GM23338 (cell line): ENCODE data around the gene ERVK3-1. TPM values are rescaled to one million over a fixed set of nuclear protein-coding genes. Genes with fewer than 3 reads are reported as not detected.

Experiments used
- ATAC-seq: fragments of 200-7000 bp; cut with Tn5 transposase; 3 replicates; pipeline ENCODE4 v1.9.1; 2020
- DNase-seq: peaks from one replicate; pipeline ENCODE4 v3.0.0-alpha.2; 2015; ENCODE audit warnings: low spot score
- H2AFZ ChIP-seq: fragments of 200-600 bp; sonication (generic); 2 replicates; pipeline ENCODE4 v1.8.0; 2016; ENCODE audit warnings: antibody characterized with exemption, mild to moderate bottlenecking, moderate library complexity
- H3F3A ChIP-seq: fragments of 200-600 bp; sonication (generic); replicated peaks from 2 replicates; pipeline ENCODE4 v1.8.0; 2017; ENCODE audit warnings: antibody characterized with exemption, mixed run types, low read depth
- H3K27ac ChIP-seq: fragments of 200-600 bp; sonication (generic); 2 replicates; pipeline ENCODE4 v1.6.1; 2016; ENCODE audit warnings: low read depth
- H3K27me3 ChIP-seq: fragments of 200-600 bp; sonication (generic); 2 replicates; pipeline ENCODE4 v1.8.0; 2016; ENCODE audit warnings: mild to moderate bottlenecking, mixed run types, moderate library complexity; ENCODE audit not compliant: insufficient read depth
- H3K36me3 ChIP-seq: fragments of 200-600 bp; sonication (generic); 2 replicates; pipeline ENCODE4 v1.8.0; 2016; ENCODE audit warnings: mild to moderate bottlenecking; ENCODE audit not compliant: insufficient read depth
- H3K4me1 ChIP-seq: fragments of 200-600 bp; sonication (generic); 2 replicates; pipeline ENCODE4 v1.8.0; 2016; ENCODE audit warnings: mild to moderate bottlenecking, moderate library complexity; ENCODE audit not compliant: insufficient read depth
- H3K4me2 ChIP-seq: fragments of 200-600 bp; sonication (generic); 2 replicates; pipeline ENCODE4 v1.7.1; 2017; ENCODE audit warnings: mixed run types
- H3K4me3 ChIP-seq: fragments of 200-600 bp; sonication (generic); 2 replicates; pipeline ENCODE4 v1.6.1; 2016; ENCODE audit warnings: mixed run types
- H3K79me2 ChIP-seq: fragments of 200-600 bp; sonication (generic); replicated peaks from 2 replicates; pipeline ENCODE4 v1.8.0; 2017; ENCODE audit warnings: mild to moderate bottlenecking; ENCODE audit not compliant: insufficient read depth
- H3K9me2 ChIP-seq: fragments of 200-600 bp; sonication (generic); 2 replicates; pipeline ENCODE4 v1.8.0; 2017; ENCODE audit not compliant: insufficient read depth
- H4K20me1 ChIP-seq: fragments of 200-600 bp; sonication (generic); replicated peaks from 2 replicates; pipeline ENCODE4 v1.8.0; 2017; ENCODE audit warnings: mild to moderate bottlenecking; ENCODE audit not compliant: insufficient read depth
- H3K27ac Mint-ChIP-seq: 2 replicates; pipeline ENCODE4 v1.8.0; 2020; ENCODE audit warnings: inconsistent platforms, mild to moderate bottlenecking, moderate library complexity, mixed read lengths
- H3K27me3 Mint-ChIP-seq: 3 replicates; pipeline ENCODE4 v1.8.0; 2022; ENCODE audit warnings: low read depth, mild to moderate bottlenecking, moderate library complexity, mixed read lengths, inconsistent platforms; ENCODE audit not compliant: insufficient read depth, poor library complexity
- H3K36me3 Mint-ChIP-seq: 3 replicates; pipeline ENCODE4 v1.8.0; 2021; ENCODE audit warnings: low read depth, mild to moderate bottlenecking, inconsistent platforms, moderate library complexity, mixed read lengths
- H3K4me1 Mint-ChIP-seq: 3 replicates; pipeline ENCODE4 v1.8.0; 2020; ENCODE audit warnings: mild to moderate bottlenecking, inconsistent platforms, mixed read lengths
- H3K4me3 Mint-ChIP-seq: 3 replicates; pipeline ENCODE4 v1.8.0; 2021; ENCODE audit warnings: moderate library complexity, mild to moderate bottlenecking, inconsistent platforms, mixed read lengths
- H3K9me3 Mint-ChIP-seq: 3 replicates; pipeline ENCODE4 v1.8.0; 2020; ENCODE audit warnings: moderate library complexity, mild to moderate bottlenecking, inconsistent platforms, mixed read lengths
- CREB1 ChIP-seq: fragments of 250-450 bp; sonication (Bioruptor Pico); IDR thresholded peaks from 2 replicates; pipeline ENCODE4 v1.5.0; 2020; ENCODE audit warnings: low read depth, mild to moderate bottlenecking, moderate library complexity
- NANOG ChIP-seq: IDR thresholded peaks from 2 replicates; pipeline ENCODE4 v1.6.1; 2016; ENCODE audit warnings: antibody characterized with exemption, borderline replicate concordance
- POLR2AphosphoS5 ChIP-seq: IDR thresholded peaks from 2 replicates; pipeline ENCODE4 v1.6.1; 2016; ENCODE audit warnings: antibody characterized with exemption, low read depth
- STAT1 ChIP-seq: IDR thresholded peaks from one replicate; pipeline ENCODE4 v1.6.1; 2016; ENCODE audit warnings: antibody characterized with exemption; ENCODE audit not compliant: unreplicated experiment
- ZNF114 ChIP-seq: fragments of 250-450 bp; sonication (Bioruptor Pico); IDR thresholded peaks from 2 replicates; pipeline ENCODE4 v1.5.0; 2020; ENCODE audit warnings: mild to moderate bottlenecking, moderate library complexity
- ZNF331 ChIP-seq: fragments of 250-450 bp; sonication (Bioruptor Pico); IDR thresholded peaks from 2 replicates; pipeline ENCODE4 v1.5.0; 2020; ENCODE audit warnings: low read depth, mild to moderate bottlenecking, moderate library complexity
- polyA plus RNA-seq: library from polyadenylated mRNA; unstranded; fragments of >200 nt; fragmentation: Nextera tagmentation; extraction: Ambion mirVana; gene quantifications from 2 replicates; pipeline ENCODE4 v1.2.1, GENCODE V29; 2016
- total RNA-seq: library from RNA; depleted of rRNA; stranded (reverse); fragments of >200 nt; shearing (Covaris generic); gene quantifications from 2 replicates; pipeline ENCODE4 v1.2.3, GENCODE V29; 2014
- TF ChIP-seq, protein P1 (sequence below): IDR thresholded peaks from 2 replicates; pipeline ENCODE4 v1.6.1; 2016; ENCODE audit warnings: antibody characterized with exemption
- TF ChIP-seq, protein P2 (sequence below): fragments of 250-450 bp; sonication (Bioruptor Pico); IDR thresholded peaks from 2 replicates; pipeline ENCODE4 v1.5.0; 2020; ENCODE audit warnings: mild to moderate bottlenecking, moderate library complexity
- TF ChIP-seq, protein P3 (sequence below): IDR thresholded peaks from one replicate; pipeline ENCODE4 v1.6.1; 2018; ENCODE audit warnings: antibody characterized with exemption; ENCODE audit not compliant: unreplicated experiment
- TF ChIP-seq, protein P4 (sequence below), 2 experiments: fragments of 200-600 bp in 1 of 2; sonication (generic) in 1 of 2; conservative IDR thresholded peaks; 2 replicates each; pipeline versions ENCODE4 v1.5.1 to v1.6.1; 2016 to 2017; ENCODE audit warnings: antibody characterized with exemption in 2 of 2, low read depth in 2 of 2, mild to moderate bottlenecking in 2 of 2, moderate library complexity in 1 of 2

ERVK3-1 gene
- total and polyA plus RNA-seq, 2 experiments from 2014 or later, result 34.4 to 66.2 TPM

DNA sequence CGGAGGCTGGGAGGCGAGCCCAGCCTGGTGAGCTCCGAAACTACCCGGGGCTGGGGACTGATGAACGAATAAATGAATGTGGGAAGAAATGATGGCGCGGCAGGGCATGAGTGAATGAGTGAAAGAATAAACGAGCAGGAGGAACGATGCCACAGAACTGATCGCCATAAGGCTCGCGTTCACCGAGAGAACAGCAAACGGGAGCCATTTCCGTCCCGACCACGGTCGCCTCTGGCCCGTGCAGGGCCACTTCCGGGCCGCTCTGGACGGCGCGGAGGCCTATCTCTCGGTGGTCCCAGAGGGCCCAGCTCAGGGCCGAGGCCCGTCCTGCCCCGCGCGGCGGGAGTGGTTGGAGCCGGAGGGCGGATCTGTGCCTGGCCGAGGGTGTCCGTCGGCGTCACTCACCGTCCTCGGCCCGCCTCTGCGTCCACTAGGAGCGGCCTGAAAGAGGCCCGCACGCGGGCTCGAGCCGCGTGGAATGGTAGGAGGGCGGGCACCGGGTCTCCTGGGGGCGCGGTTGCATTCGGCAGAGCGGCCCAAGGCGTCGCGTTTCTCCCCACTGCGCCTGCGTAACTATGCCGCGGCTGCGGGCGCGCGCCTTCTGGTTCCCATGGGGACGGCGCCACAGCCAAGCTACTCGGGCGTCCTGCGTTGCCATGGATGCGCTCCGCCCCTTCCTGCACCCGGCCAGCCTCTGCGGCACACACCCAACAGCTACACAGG is 57.3 kb downstream of the ERVK3-1 start, which contains the start of gene ZNF497 (continued):
- TF ChIP-seq, protein P1, sequence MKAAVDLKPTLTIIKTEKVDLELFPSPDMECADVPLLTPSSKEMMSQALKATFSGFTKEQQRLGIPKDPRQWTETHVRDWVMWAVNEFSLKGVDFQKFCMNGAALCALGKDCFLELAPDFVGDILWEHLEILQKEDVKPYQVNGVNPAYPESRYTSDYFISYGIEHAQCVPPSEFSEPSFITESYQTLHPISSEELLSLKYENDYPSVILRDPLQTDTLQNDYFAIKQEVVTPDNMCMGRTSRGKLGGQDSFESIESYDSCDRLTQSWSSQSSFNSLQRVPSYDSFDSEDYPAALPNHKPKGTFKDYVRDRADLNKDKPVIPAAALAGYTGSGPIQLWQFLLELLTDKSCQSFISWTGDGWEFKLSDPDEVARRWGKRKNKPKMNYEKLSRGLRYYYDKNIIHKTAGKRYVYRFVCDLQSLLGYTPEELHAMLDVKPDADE, result peak; percentile 82
- TF ChIP-seq CREB1 (CRISPR knock-in tag), result peak; percentile 42; the same call in 1 of the 2 replicates
- no peak for TF ChIP-seq STAT1

DNA sequence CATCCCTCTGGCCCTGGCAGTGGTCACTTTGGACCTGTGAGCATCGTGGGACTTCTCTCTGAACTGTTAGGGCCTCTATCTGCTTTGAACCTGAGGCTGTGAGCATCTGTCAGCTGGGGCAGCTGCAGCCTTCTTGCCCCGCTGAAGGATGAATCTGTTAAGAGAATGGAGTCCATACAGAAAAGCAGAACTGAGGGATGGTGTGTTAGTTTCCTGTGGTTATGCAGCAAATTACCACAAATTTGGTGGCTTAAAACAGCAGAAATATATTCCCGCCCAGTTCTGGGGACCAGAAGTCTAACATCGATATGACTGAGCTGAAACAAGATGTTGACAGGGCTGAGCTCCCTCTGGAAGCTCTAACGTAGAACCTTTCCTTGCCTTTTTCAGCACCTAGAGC is 59.0 kb downstream of the ERVK3-1 start:
- DNase-seq, result no peak
- no peak for ATAC-seq
- Mint-ChIP-seq H3K4me3 (no peak overlapping the region), H3K27me3 (peaks cover 6% of the 10 kb centered on the region), H3K9me3 (peaks cover 3% of the 10 kb centered on the region; the same call in 1 of the 3 replicates), H3K36me3 (peaks cover 3% of the 10 kb centered on the region; the same call in 1 of the 3 replicates), H3K27ac (no peak overlapping the region), H3K4me1 (no peaks in the 10 kb centered on the region; the same call in 2 of the 3 replicates)
- Histone ChIP-seq H3F3A (peaks cover 4% of the 10 kb centered on the region; the same call in 1 of the 2 replicates), H4K20me1 (no peaks in the 10 kb centered on the region), H3K4me2 (no peak overlapping the region), H2AFZ (no peak overlapping the region), H3K4me3 (no peak overlapping the region), H3K27me3 (no peaks in the 10 kb centered on the region), H3K27ac (no peak overlapping the region), H3K79me2 (no peaks in the 10 kb centered on the region), H3K9me2 (no peaks in the 10 kb centered on the region), H3K4me1 (no peaks in the 10 kb centered on the region), H3K36me3 (no peaks in the 10 kb centered on the region)
- TF ChIP-seq CREB1 (CRISPR knock-in tag) (no peak), NANOG (no peak), POLR2AphosphoS5 (no peak), ZNF114 (CRISPR knock-in tag) (no peak), ZNF331 (no peak), STAT1 (no peak)
- TF ChIP-seq, protein P2, sequence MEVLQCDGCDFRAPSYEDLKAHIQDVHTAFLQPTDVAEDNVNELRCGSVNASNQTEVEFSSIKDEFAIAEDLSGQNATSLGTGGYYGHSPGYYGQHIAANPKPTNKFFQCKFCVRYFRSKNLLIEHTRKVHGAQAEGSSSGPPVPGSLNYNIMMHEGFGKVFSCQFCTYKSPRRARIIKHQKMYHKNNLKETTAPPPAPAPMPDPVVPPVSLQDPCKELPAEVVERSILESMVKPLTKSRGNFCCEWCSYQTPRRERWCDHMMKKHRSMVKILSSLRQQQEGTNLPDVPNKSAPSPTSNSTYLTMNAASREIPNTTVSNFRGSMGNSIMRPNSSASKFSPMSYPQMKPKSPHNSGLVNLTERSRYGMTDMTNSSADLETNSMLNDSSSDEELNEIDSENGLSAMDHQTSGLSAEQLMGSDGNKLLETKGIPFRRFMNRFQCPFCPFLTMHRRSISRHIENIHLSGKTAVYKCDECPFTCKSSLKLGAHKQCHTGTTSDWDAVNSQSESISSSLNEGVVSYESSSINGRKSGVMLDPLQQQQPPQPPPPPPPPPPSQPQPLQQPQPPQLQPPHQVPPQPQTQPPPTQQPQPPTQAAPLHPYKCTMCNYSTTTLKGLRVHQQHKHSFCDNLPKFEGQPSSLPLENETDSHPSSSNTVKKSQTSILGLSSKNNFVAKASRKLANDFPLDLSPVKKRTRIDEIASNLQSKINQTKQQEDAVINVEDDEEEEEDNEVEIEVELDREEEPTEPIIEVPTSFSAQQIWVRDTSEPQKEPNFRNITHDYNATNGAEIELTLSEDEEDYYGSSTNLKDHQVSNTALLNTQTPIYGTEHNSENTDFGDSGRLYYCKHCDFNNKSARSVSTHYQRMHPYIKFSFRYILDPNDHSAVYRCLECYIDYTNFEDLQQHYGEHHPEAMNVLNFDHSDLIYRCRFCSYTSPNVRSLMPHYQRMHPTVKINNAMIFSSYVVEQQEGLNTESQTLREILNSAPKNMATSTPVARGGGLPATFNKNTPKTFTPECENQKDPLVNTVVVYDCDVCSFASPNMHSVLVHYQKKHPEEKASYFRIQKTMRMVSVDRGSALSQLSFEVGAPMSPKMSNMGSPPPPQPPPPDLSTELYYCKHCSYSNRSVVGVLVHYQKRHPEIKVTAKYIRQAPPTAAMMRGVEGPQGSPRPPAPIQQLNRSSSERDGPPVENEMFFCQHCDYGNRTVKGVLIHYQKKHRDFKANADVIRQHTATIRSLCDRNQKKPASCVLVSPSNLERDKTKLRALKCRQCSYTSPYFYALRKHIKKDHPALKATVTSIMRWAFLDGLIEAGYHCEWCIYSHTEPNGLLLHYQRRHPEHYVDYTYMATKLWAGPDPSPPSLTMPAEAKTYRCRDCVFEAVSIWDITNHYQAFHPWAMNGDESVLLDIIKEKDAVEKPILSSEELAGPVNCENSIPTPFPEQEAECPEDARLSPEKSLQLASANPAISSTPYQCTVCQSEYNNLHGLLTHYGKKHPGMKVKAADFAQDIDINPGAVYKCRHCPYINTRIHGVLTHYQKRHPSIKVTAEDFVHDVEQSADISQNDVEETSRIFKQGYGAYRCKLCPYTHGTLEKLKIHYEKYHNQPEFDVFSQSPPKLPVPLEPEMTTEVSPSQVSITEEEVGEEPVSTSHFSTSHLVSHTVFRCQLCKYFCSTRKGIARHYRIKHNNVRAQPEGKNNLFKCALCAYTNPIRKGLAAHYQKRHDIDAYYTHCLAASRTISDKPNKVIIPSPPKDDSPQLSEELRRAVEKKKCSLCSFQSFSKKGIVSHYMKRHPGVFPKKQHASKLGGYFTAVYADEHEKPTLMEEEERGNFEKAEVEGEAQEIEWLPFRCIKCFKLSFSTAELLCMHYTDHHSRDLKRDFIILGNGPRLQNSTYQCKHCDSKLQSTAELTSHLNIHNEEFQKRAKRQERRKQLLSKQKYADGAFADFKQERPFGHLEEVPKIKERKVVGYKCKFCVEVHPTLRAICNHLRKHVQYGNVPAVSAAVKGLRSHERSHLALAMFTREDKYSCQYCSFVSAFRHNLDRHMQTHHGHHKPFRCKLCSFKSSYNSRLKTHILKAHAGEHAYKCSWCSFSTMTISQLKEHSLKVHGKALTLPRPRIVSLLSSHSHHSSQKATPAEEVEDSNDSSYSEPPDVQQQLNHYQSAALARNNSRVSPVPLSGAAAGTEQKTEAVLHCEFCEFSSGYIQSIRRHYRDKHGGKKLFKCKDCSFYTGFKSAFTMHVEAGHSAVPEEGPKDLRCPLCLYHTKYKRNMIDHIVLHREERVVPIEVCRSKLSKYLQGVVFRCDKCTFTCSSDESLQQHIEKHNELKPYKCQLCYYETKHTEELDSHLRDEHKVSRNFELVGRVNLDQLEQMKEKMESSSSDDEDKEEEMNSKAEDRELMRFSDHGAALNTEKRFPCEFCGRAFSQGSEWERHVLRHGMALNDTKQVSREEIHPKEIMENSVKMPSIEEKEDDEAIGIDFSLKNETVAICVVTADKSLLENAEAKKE (CRISPR knock-in tag), result no peak
- TF ChIP-seq, protein P3, sequence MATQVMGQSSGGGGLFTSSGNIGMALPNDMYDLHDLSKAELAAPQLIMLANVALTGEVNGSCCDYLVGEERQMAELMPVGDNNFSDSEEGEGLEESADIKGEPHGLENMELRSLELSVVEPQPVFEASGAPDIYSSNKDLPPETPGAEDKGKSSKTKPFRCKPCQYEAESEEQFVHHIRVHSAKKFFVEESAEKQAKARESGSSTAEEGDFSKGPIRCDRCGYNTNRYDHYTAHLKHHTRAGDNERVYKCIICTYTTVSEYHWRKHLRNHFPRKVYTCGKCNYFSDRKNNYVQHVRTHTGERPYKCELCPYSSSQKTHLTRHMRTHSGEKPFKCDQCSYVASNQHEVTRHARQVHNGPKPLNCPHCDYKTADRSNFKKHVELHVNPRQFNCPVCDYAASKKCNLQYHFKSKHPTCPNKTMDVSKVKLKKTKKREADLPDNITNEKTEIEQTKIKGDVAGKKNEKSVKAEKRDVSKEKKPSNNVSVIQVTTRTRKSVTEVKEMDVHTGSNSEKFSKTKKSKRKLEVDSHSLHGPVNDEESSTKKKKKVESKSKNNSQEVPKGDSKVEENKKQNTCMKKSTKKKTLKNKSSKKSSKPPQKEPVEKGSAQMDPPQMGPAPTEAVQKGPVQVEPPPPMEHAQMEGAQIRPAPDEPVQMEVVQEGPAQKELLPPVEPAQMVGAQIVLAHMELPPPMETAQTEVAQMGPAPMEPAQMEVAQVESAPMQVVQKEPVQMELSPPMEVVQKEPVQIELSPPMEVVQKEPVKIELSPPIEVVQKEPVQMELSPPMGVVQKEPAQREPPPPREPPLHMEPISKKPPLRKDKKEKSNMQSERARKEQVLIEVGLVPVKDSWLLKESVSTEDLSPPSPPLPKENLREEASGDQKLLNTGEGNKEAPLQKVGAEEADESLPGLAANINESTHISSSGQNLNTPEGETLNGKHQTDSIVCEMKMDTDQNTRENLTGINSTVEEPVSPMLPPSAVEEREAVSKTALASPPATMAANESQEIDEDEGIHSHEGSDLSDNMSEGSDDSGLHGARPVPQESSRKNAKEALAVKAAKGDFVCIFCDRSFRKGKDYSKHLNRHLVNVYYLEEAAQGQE, result no peak
- TF ChIP-seq, protein P4, sequence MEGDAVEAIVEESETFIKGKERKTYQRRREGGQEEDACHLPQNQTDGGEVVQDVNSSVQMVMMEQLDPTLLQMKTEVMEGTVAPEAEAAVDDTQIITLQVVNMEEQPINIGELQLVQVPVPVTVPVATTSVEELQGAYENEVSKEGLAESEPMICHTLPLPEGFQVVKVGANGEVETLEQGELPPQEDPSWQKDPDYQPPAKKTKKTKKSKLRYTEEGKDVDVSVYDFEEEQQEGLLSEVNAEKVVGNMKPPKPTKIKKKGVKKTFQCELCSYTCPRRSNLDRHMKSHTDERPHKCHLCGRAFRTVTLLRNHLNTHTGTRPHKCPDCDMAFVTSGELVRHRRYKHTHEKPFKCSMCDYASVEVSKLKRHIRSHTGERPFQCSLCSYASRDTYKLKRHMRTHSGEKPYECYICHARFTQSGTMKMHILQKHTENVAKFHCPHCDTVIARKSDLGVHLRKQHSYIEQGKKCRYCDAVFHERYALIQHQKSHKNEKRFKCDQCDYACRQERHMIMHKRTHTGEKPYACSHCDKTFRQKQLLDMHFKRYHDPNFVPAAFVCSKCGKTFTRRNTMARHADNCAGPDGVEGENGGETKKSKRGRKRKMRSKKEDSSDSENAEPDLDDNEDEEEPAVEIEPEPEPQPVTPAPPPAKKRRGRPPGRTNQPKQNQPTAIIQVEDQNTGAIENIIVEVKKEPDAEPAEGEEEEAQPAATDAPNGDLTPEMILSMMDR (conservative IDR thresholded peaks at IDR 0.05; ENCODE audit: low read depth in 2 of 2), result no peak
- TF ChIP-seq, protein P1, result no peak
